Measurements from ENCODE around the gene B4GALT3. TPM values are rescaled to one million over a fixed set of nuclear protein-coding genes. Genes with fewer than 3 reads are reported as not detected.

The B4GALT3 gene
- total and polyA plus RNA-seq, 9 of the 15 experiments (the other 6 are each of a cell fraction or from before 2014, with no cell fraction given) = 31.2 to 103 (median 46.1) TPM

- TF ChIP-seq RUNX1 (IDR thresholded peaks at IDR 0.05; ENCODE audit: low read depth) (0 out of 2 replicates have a peak, but pooled peaks have one; percentile 7), MAFG (tag; conservative IDR thresholded peaks at IDR 0.05) (no peak), HDAC6 (IDR thresholded peaks at IDR 0.05; ENCODE audit: low read depth, low read length) (no peak), ZNF740 (CRISPR knock-in tag; IDR thresholded peaks at IDR 0.05) (no peak; the same call in none of the 2 replicates), ZNF740 (tag; IDR thresholded peaks at IDR 0.05) (no peak; a peak in 1 of 4 replicates), ZNF239 (CRISPR knock-in tag; IDR thresholded peaks at IDR 0.05) (0 out of 2 replicates have a peak, but pooled peaks have one; percentile 34), ZNF449 (CRISPR knock-in tag; IDR thresholded peaks at IDR 0.05) (no peak), ZNF639 (CRISPR knock-in tag; conservative IDR thresholded peaks at IDR 0.05 in 1 of 2, IDR thresholded peaks at IDR 0.05 in 1 of 2) (peak in 1 of 2 experiments; percentile 78; a peak in 2 of 4 replicates), STAT5A (IDR thresholded peaks at IDR 0.05; ENCODE audit: borderline replicate concordance, low read length) (no peak; the same call in 1 of the 2 replicates), CREB3L1 (IDR thresholded peaks at IDR 0.05; ENCODE audit: borderline replicate concordance, low read depth) (no peak), XRCC5 (IDR thresholded peaks at IDR 0.05; ENCODE audit: low read depth, low read length) (0 out of 2 replicates have a peak, but pooled peaks have one; percentile 22), PYGO2 (tag; IDR thresholded peaks at IDR 0.05) (no peak), HSF4 (CRISPR knock-in tag; IDR thresholded peaks at IDR 0.05; ENCODE audit: borderline replicate concordance) (no peak), ZNF280A (IDR thresholded peaks at IDR 0.05; ENCODE audit: low read depth, partially characterized antibody) (no peak), DEAF1 (CRISPR knock-in tag; IDR thresholded peaks at IDR 0.05) (no peak), ETV5 (CRISPR knock-in tag; IDR thresholded peaks at IDR 0.05; ENCODE audit: low read depth) (peak; percentile 92)
These were observed 24.8 kb upstream of the B4GALT3 start, which contains the start of gene NDUFS2 (continued) for GRCh38 chr1:161201836-161202712.

Measured in K562 (cell line).